Posterior vena cava (tissue), 2 donors: Measurements from ENCODE around the gene EXOSC9. TPM values are rescaled to one million over a fixed set of nuclear protein-coding genes. Genes with fewer than 3 reads are reported as not detected.

Source experiments
- DNase-seq: peaks from one replicate; pipeline ENCODE4 v3.0.0-alpha.2; 2020; ENCODE audit warnings: low spot score
- intact Hi-C, 2 donors: fragments of 100-400 bp; cut with DNase I; formaldehyde crosslinking; loops; one replicate each; pipeline versions ENCODE4 v1.14.1 to v1.14.2; 2022 to 2023
- total RNA-seq, 2 donors: library from RNA; stranded (reverse); fragmentation: NEBNext Ultra II Directional; extraction: Animal tissue kit (Norgen Biotek cat#: 25700); gene quantifications; one replicate each; pipeline ENCODE4 v1.2.1, GENCODE V29; 2021
- donor health status: DM: yes; HTN: yes; CAD: no.
- donor health status: DM: yes; HTN: yes; CAD: no.

EXOSC9 gene
- total RNA-seq, 2 donors from 2014 or later = 11.6 to 12.7 TPM

GRCh38 chr4:121785479-121785878 lies 15.6 kb upstream of the EXOSC9 start:
- DNase-seq = no peak
- intact Hi-C loops = no loop called here

- DNase-seq = no peak
- intact Hi-C loops = no loop called here
Observed at GRCh38 chr4:121786221-121786620, 14.9 kb upstream of the EXOSC9 start.

GRCh38 chr4:121788896-121789295 lies 12.2 kb upstream of the EXOSC9 start:
- intact Hi-C loops = no loop called here
- DNase-seq = no peak

GRCh38 chr4:121789455-121789854 lies 11.7 kb upstream of the EXOSC9 start:
- DNase-seq = no peak
- intact Hi-C loops = no loop called here

GRCh38 chr4:121789960-121790829 lies 10.9 kb upstream of the EXOSC9 start:
- intact Hi-C loops = no loop called here
- no peak for DNase-seq

GRCh38 chr4:121790976-121791375 lies 10.1 kb upstream of the EXOSC9 start:
- intact Hi-C loops = no loop called here
- no peak for DNase-seq

GRCh38 chr4:121791481-121791880 lies 9.6 kb upstream of the EXOSC9 start:
- DNase-seq = no peak
- intact Hi-C loops = no loop called here

GRCh38 chr4:121792966-121793365 lies 8.2 kb upstream of the EXOSC9 start:
- intact Hi-C loops = no loop called here
- DNase-seq = no peak

- intact Hi-C loops = no loop called here
- no peak for DNase-seq
Observed at GRCh38 chr4:121794505-121795188, 6.5 kb upstream of the EXOSC9 start.

- no peak for DNase-seq
- intact Hi-C loops = no loop called here
Observed at GRCh38 chr4:121796283-121796682, 4.8 kb upstream of the EXOSC9 start.

- no peak for DNase-seq
- intact Hi-C loops = no loop called here
Observed at GRCh38 chr4:121799208-121799823, 1.8 kb upstream of the EXOSC9 start.

- no peak for DNase-seq
- intact Hi-C loops = no loop called here
Observed at GRCh38 chr4:121799867-121800501, 1.1 kb upstream of the EXOSC9 start.

- DNase-seq = no peak
- intact Hi-C loops = no loop called here
Observed at GRCh38 chr4:121800638-121800960, 524 bp upstream of the EXOSC9 start.

- no peak for DNase-seq
- intact Hi-C loops = no loop called here
Observed at GRCh38 chr4:121801715-121802075, 572 bp downstream of the EXOSC9 start.

- intact Hi-C loops = no loop called here
- DNase-seq = no peak
Observed at GRCh38 chr4:121806411-121806810, 5.3 kb downstream of the EXOSC9 start.

GRCh38 chr4:121811122-121811521 lies 10.0 kb downstream of the EXOSC9 start:
- no peak for DNase-seq
- intact Hi-C loops = no loop called here

GRCh38 chr4:121814756-121815155 lies 13.6 kb downstream of the EXOSC9 start:
- intact Hi-C loops = loop anchor here in 1 of 2 donors (5.0 kb wide), 1 partner anchor 428 kb away; no protein-coding TSS in a partner anchor
- DNase-seq = no peak

- DNase-seq = no peak
- intact Hi-C loops = loop anchor here in 1 of 2 donors (5.0 kb wide), 1 partner anchor 425 kb away; no protein-coding TSS in a partner anchor
Observed at GRCh38 chr4:121817006-121817405, 15.9 kb downstream of the EXOSC9 start.

- intact Hi-C loops = loop anchor here in 1 of 2 donors (5.0 kb wide), 1 partner anchor 425 kb away; no protein-coding TSS in a partner anchor
- no peak for DNase-seq
Observed at GRCh38 chr4:121817701-121818100, 16.6 kb downstream of the EXOSC9 start.

GRCh38 chr4:121818215-121818614 lies 17.1 kb downstream of the EXOSC9 start:
- DNase-seq = no peak
- intact Hi-C loops = loop anchor here in 1 of 2 donors (5.0 kb wide), 1 partner anchor 424 kb away; no protein-coding TSS in a partner anchor
